Breast epithelium (tissue), 4 donors: ENCODE data around the gene TRAM2. TPM values are rescaled to one million over a fixed set of nuclear protein-coding genes. Genes with fewer than 3 reads are reported as not detected.

Experiments
- DNase-seq, 2 donors: peaks; one replicate each; pipeline ENCODE4 v3.0.0-alpha.2; 2019; ENCODE audit warnings: low spot score in 2 of 2
- H3K27ac ChIP-seq, 2 donors: fragments of 200-600 bp; sonication (generic) in 1 of 2; one replicate each; pipeline ENCODE4 v1.5.1; 2016 to 2019; ENCODE audit warnings: mild to moderate bottlenecking in 1 of 2
- H3K27me3 ChIP-seq, 2 donors: fragments of 200-600 bp; sonication (generic) in 1 of 2; one replicate each; pipeline versions ENCODE4 v1.5.1 to v1.6.0; 2017 to 2019; ENCODE audit warnings: control low read depth in 1 of 2, mild to moderate bottlenecking in 1 of 2
- H3K36me3 ChIP-seq: fragments of 200-600 bp; one replicate; pipeline ENCODE4 v1.5.1; 2019
- H3K4me1 ChIP-seq, 2 donors: fragments of 200-600 bp; sonication (generic); one replicate each; pipeline ENCODE4 v1.5.1; 2016 to 2019; ENCODE audit warnings: control low read depth in 1 of 2
- H3K4me3 ChIP-seq, 3 donors: fragments of 200-600 bp; sonication (generic); 1 replicate in 2 of 3; 2 replicates in 1 of 3; pipeline ENCODE4 v1.5.1; 2016 to 2019; ENCODE audit warnings: mild to moderate bottlenecking in 3 of 3, moderate library complexity in 2 of 3
- H3K9me3 ChIP-seq, 2 donors: fragments of 200-600 bp; sonication (generic) in 1 of 2; one replicate each; pipeline ENCODE4 v1.5.1; 2016 to 2019; ENCODE audit warnings: control low read depth in 1 of 2
- POLR2A ChIP-seq: fragments of 450-650 bp; IDR thresholded peaks from one replicate; pipeline ENCODE4 v1.6.1; 2016; ENCODE audit warnings: antibody characterized with exemption, mild to moderate bottlenecking, moderate library complexity
- POLR2AphosphoS5 ChIP-seq, 3 donors: sonication (generic); formaldehyde crosslinking; IDR thresholded peaks; one replicate each; pipeline ENCODE4 v1.6.1; 2017; ENCODE audit warnings: antibody characterized with exemption in 3 of 3
- intact Hi-C: fragments of 100-400 bp; cut with DNase I; formaldehyde crosslinking; loops from one replicate; pipeline ENCODE4 v1.15.1; 2023; ENCODE audit warnings: low total_unique reads
- total RNA-seq, 3 donors: library from RNA; depleted of rRNA; stranded (reverse); fragments of >200 nt; gene quantifications; one replicate each; pipeline ENCODE4 v1.1.0, GENCODE V29; 2016
- TF ChIP-seq, protein P1 (sequence below), 3 donors: fragments of 450-650 bp; IDR thresholded peaks; one replicate each; pipeline ENCODE4 v1.5.1; 2016 to 2017; ENCODE audit warnings: antibody characterized with exemption in 3 of 3, mild to moderate bottlenecking in 3 of 3, moderate library complexity in 3 of 3

Gene TRAM2
- total RNA-seq, 3 donors from 2014 or later, result 11.9 to 33.0 (median 24.3) TPM

DNA sequence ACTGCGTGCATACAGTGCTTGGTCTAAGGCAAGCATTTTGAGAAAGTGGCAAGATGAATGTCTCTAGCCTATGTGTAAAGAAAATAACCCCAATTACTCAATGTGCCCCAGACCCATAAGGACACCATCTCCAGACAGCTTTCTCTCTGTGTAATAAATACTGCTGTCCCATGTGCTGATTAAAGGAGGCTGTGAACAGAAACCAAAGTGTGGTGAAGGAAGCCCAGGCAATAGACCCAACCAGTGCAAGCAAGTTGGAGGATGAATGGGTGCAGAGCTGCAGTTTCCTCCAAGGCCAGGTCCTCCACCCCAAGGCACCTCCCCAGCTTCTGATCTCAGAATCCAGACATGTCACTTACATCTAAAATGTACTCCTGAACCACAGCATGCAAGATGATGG lies 60.6 kb downstream of the TRAM2 start:
- peaks cover 18 to 20% of the 10 kb centered on the region in 2 donors for H3K4me1 ChIP-seq
- no peak overlapping the region for H3K4me3 ChIP-seq
- TF ChIP-seq POLR2AphosphoS5 (IDR thresholded peaks at IDR 0.05) (no peak), POLR2A (no peak)
- TF ChIP-seq, protein P1, sequence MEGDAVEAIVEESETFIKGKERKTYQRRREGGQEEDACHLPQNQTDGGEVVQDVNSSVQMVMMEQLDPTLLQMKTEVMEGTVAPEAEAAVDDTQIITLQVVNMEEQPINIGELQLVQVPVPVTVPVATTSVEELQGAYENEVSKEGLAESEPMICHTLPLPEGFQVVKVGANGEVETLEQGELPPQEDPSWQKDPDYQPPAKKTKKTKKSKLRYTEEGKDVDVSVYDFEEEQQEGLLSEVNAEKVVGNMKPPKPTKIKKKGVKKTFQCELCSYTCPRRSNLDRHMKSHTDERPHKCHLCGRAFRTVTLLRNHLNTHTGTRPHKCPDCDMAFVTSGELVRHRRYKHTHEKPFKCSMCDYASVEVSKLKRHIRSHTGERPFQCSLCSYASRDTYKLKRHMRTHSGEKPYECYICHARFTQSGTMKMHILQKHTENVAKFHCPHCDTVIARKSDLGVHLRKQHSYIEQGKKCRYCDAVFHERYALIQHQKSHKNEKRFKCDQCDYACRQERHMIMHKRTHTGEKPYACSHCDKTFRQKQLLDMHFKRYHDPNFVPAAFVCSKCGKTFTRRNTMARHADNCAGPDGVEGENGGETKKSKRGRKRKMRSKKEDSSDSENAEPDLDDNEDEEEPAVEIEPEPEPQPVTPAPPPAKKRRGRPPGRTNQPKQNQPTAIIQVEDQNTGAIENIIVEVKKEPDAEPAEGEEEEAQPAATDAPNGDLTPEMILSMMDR (IDR thresholded peaks at IDR 0.05), result no peak
- no peaks in the 10 kb centered on the region for H3K36me3 ChIP-seq
- intact Hi-C loops, result no loop called here
- no peak for DNase-seq
- no peaks in the 10 kb centered on the region for H3K9me3 ChIP-seq
- peak overlapping the region in 1 of 2 donors; percentile 97 for H3K27ac ChIP-seq
- no peaks in the 10 kb centered on the region for H3K27me3 ChIP-seq

DNA sequence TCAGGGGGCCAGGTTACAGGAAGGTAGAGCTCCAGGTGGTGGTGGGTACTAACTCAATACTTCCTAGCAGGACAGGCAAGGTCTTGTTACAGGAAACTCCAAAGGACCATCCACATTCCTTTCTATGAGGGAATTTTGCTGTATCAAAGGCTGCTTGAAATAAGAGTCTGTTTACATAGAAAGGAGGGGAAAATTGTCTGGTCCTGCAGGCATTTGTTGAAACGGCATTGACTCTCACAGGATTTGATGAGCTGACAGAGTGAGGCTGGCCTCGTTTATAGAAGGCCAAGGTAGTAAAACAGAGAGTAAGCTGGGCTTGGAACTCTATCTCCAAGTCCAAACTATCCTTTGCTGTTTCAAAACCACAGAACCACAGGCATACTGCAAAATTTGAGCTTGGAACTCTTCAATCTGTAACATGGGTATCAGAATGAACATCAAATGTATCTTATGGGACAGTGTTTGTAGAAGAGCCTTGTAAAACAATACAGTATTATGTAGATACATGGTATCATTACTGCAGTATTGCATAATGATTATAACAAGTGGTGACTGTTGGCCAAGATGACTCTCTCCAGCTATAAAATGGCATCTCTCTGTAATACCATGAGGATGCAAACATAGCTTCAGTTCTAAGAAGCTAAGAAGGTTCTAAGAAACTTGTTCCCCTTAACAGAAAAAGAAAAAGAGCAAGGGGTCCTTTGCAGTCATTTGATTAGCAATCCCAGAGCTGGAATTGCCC lies 61.5 kb downstream of the TRAM2 start:
- no peaks in the 10 kb centered on the region for H3K27me3 ChIP-seq
- intact Hi-C loops, result no loop called here
- H3K9me3 ChIP-seq, result no peaks in the 10 kb centered on the region
- no peak for DNase-seq
- peaks cover 18 to 20% of the 10 kb centered on the region in 2 donors for H3K4me1 ChIP-seq
- H3K36me3 ChIP-seq, result no peaks in the 10 kb centered on the region
- H3K27ac ChIP-seq, result peak overlapping the region; percentile 59 to 95
- H3K4me3 ChIP-seq, result no peak overlapping the region
- no peak for TF ChIP-seq POLR2AphosphoS5 (IDR thresholded peaks at IDR 0.05)
- no peak for TF ChIP-seq POLR2A
- TF ChIP-seq, protein P1 (IDR thresholded peaks at IDR 0.05), result no peak

DNA sequence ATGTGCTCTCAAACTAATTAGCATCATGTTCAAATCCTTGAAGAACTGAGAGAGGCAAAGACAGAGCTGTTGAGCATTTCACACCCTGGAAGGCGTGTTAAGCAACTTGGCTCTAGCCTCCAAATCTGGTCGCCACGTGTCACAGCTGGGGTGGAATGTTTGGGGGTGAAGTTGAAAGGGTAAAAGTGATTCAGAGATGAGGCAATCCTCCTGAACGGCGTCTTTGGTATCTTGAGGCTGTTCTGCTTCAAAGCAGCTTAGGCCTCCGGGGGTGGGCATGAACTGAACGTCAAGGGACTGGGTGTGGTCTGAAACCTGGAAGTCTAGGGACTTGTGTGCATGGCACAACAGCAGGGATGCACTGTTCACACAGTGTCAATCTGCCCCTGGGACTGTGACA lies 62.3 kb downstream of the TRAM2 start:
- no peaks in the 10 kb centered on the region for H3K27me3 ChIP-seq
- H3K27ac ChIP-seq, result peak overlapping the region; percentile 59 to 95
- H3K9me3 ChIP-seq, result no peaks in the 10 kb centered on the region
- TF ChIP-seq POLR2A (no peak), POLR2AphosphoS5 (IDR thresholded peaks at IDR 0.05) (peak in 2 of 3 donors; percentile 73 to 95)
- TF ChIP-seq, protein P1 (IDR thresholded peaks at IDR 0.05), result no peak
- H3K4me1 ChIP-seq, result peaks cover 18 to 20% of the 10 kb centered on the region in 2 donors
- H3K4me3 ChIP-seq, result no peak overlapping the region
- DNase-seq, result no peak
- intact Hi-C loops, result no loop called here
- H3K36me3 ChIP-seq, result no peaks in the 10 kb centered on the region

DNA sequence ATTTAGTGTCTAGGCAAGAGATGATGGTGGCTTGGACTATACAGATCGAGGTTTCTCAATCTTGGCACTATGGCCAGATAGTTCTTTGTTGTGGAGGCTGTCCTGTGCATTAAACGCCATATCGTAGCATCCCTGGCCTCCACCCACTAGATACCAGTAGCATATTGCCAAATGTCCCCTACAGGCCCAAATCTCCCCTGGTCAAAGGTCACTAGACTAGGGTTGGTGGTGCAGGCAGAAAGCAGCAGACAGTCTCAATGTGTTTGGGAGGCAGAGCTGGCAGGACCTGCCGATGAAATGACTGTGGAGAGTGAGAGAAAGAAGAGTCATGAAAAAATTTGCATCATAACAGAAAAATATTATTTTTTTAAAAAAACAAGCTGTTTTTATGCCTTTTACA lies 63.0 kb downstream of the TRAM2 start:
- H3K9me3 ChIP-seq, result no peaks in the 10 kb centered on the region
- peak overlapping the region; percentile 59 to 95 for H3K27ac ChIP-seq
- TF ChIP-seq POLR2AphosphoS5 (IDR thresholded peaks at IDR 0.05) (no peak), POLR2A (no peak)
- TF ChIP-seq, protein P1 (IDR thresholded peaks at IDR 0.05), result no peak
- no peak overlapping the region for H3K4me3 ChIP-seq
- intact Hi-C loops, result no loop called here
- no peaks in the 10 kb centered on the region for H3K36me3 ChIP-seq
- peaks cover 18 to 20% of the 10 kb centered on the region in 2 donors for H3K4me1 ChIP-seq
- DNase-seq, result no peak
- no peaks in the 10 kb centered on the region for H3K27me3 ChIP-seq

DNA sequence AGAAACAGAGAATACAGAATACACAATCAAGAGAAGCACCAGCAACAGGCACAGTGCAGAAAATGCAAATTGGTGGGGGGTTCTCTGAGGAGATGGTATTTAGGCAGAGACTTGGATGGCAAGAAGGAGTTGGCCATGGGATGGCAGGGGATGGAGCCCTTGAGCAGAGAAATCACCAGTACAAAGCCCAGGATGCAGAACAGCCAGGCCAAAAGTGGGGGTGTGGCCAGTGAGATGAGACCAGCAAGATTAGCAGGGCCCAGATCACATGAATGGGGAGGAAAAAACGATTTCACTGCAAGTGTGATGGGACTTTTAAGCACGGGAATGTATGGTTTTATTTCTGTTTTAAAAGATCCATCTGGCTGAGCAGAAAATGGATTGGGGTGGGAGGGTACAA lies 63.4 kb downstream of the TRAM2 start:
- no peaks in the 10 kb centered on the region for H3K9me3 ChIP-seq
- intact Hi-C loops, result no loop called here
- no peaks in the 10 kb centered on the region for H3K27me3 ChIP-seq
- TF ChIP-seq POLR2AphosphoS5 (IDR thresholded peaks at IDR 0.05) (no peak), POLR2A (no peak)
- TF ChIP-seq, protein P1 (IDR thresholded peaks at IDR 0.05), result no peak
- H3K4me1 ChIP-seq, result peaks cover 17 to 18% of the 10 kb centered on the region in 2 donors
- H3K27ac ChIP-seq, result peak overlapping the region; percentile 59 to 95
- no peaks in the 10 kb centered on the region for H3K36me3 ChIP-seq
- DNase-seq, result no peak
- H3K4me3 ChIP-seq, result no peak overlapping the region
